ENCODE measurements around the gene FAM227A.
A peak's percentile ranks its signal among the peaks of the same experiment; 100 is the strongest.

Gene FAM227A

DNA sequence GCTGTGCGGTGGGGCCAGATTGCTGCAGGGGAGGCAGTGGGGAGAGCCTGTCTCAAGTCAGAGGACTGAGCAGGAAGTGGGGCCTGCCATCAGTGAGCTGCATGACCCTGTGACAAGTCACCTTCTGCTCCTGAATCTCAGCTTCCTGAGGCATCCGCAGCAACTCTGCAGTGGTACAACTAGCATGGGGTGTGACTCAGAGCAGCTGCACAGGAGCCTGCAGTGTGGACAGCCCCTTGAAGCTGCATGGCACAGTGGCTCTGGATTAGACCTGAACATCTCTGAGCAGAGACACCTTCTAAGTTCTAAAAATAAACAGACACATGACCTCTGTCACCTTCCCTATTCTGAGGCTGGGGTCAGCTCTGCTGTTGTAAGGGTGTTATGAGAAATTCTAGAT, 18.0 kb downstream of the FAM227A start:
- Histone ChIP-seq H3K36me3 (replicated peaks in 1 of 2; ENCODE audit: control insufficient read depth in 2 of 2, insufficient read depth in 2 of 2, low read length in 2 of 2) (peaks cover 29 to 58% of the 10 kb centered on the region in 2 donors), H2BK12ac (ENCODE audit: low read length) (no peak overlapping the region), H3K27ac (replicated peaks; ENCODE audit: low read length) (no peak overlapping the region), H2BK120ac (ENCODE audit: low read depth, low read length) (no peak overlapping the region), H3K4me1 (ENCODE audit: control insufficient read depth in 2 of 2, insufficient read depth in 1 of 2, low read depth in 1 of 2, low read length in 2 of 2) (no peaks in the 10 kb centered on the region), H3K18ac (ENCODE audit: low read length) (no peak overlapping the region), H3K4ac (ENCODE audit: low read length) (no peak overlapping the region), H2AFZ (ENCODE audit: low read length) (no peak overlapping the region), H3K23ac (ENCODE audit: low read depth, low read length, poor library complexity) (no peak overlapping the region), H2AK5ac (ENCODE audit: low read depth, low read length) (no peak overlapping the region), H2BK15ac (ENCODE audit: low read length) (no peak overlapping the region), H4K8ac (ENCODE audit: low read depth, low read length) (no peak overlapping the region), H3K9me3 (replicated peaks in 1 of 2; ENCODE audit: control insufficient read depth in 2 of 2, insufficient read depth in 1 of 2, low read depth in 1 of 2, low read length in 2 of 2) (no peaks in the 10 kb centered on the region), H3K4me3 (ENCODE audit: low read length in 2 of 2) (no peak overlapping the region), H3K79me1 (ENCODE audit: low read depth, low read length) (peaks cover 1% of the 10 kb centered on the region), H3K9ac (ENCODE audit: low read depth, low read length, poor library complexity) (no peak overlapping the region), H3K14ac (ENCODE audit: low read length) (no peak overlapping the region), H3K27me3 (ENCODE audit: control insufficient read depth in 3 of 3, insufficient read depth in 3 of 3, low read depth in 1 of 3, low read length in 3 of 3) (no peaks in the 10 kb centered on the region), H2BK5ac (ENCODE audit: low read length) (no peak overlapping the region), H3K4me2 (ENCODE audit: insufficient read depth, low read length, poor library complexity, severe bottlenecking) (no peak overlapping the region), H4K91ac (ENCODE audit: low read depth, low read length, poor library complexity) (no peak overlapping the region)
- no CpG with 5 or more reads among the region's 2 CpGs for WGBS, 2 donors (ENCODE audit: extremely low coverage in 2 of 2, insufficient read length in 2 of 2, insufficient replicate concordance in 1 of 2)
- no peak for DNase-seq (ENCODE audit: low spot score)

DNA sequence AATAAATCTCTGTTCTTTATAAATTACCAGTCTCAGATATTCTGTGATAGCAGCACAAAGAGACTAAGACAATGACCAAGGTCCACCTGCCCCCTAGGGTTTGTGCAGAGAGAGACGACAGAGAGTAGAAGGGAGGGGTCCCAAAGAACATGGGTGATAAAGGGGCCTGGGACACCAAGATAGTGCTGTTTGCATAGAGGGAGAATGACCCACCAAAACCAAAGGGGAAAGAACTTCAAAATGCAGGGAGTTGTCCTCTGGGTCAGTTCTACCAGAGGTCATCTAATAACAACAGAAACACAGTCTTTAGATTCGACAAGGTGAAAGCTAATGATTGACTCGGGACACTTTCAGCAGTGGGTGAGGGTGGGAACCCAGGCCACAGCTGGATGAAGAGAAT, 23.7 kb downstream of the FAM227A start:
- Histone ChIP-seq H3K36me3 (replicated peaks in 1 of 2; ENCODE audit: control insufficient read depth in 2 of 2, insufficient read depth in 2 of 2, low read length in 2 of 2) (peaks cover 36 to 77% of the 10 kb centered on the region in 2 donors), H2BK12ac (ENCODE audit: low read length) (no peak overlapping the region), H3K4me3 (ENCODE audit: low read length in 2 of 2) (no peak overlapping the region), H3K4me1 (ENCODE audit: control insufficient read depth in 2 of 2, insufficient read depth in 1 of 2, low read depth in 1 of 2, low read length in 2 of 2) (no peaks in the 10 kb centered on the region), H2BK120ac (ENCODE audit: low read depth, low read length) (no peak overlapping the region), H3K27me3 (ENCODE audit: control insufficient read depth in 3 of 3, insufficient read depth in 3 of 3, low read depth in 1 of 3, low read length in 3 of 3) (no peaks in the 10 kb centered on the region), H3K9ac (ENCODE audit: low read depth, low read length, poor library complexity) (peak overlapping the region; percentile 53), H2BK15ac (ENCODE audit: low read length) (no peak overlapping the region), H3K4ac (ENCODE audit: low read length) (no peak overlapping the region), H3K23ac (ENCODE audit: low read depth, low read length, poor library complexity) (no peak overlapping the region), H3K79me1 (ENCODE audit: low read depth, low read length) (no peaks in the 10 kb centered on the region), H2BK5ac (ENCODE audit: low read length) (no peak overlapping the region), H3K4me2 (ENCODE audit: insufficient read depth, low read length, poor library complexity, severe bottlenecking) (no peak overlapping the region), H4K91ac (ENCODE audit: low read depth, low read length, poor library complexity) (no peak overlapping the region), H3K14ac (ENCODE audit: low read length) (no peak overlapping the region), H2AFZ (ENCODE audit: low read length) (no peak overlapping the region), H2AK5ac (ENCODE audit: low read depth, low read length) (no peak overlapping the region), H3K18ac (ENCODE audit: low read length) (no peak overlapping the region), H4K8ac (ENCODE audit: low read depth, low read length) (no peak overlapping the region), H3K9me3 (replicated peaks in 1 of 2; ENCODE audit: control insufficient read depth in 2 of 2, insufficient read depth in 1 of 2, low read depth in 1 of 2, low read length in 2 of 2) (no peaks in the 10 kb centered on the region), H3K27ac (replicated peaks; ENCODE audit: low read length) (no peak overlapping the region)
- DNase-seq (ENCODE audit: low spot score), result no peak
- WGBS, 2 donors (ENCODE audit: extremely low coverage in 2 of 2, insufficient read length in 2 of 2, insufficient replicate concordance in 1 of 2), result no CpG with 5 or more reads among the region's 3 CpGs

DNA sequence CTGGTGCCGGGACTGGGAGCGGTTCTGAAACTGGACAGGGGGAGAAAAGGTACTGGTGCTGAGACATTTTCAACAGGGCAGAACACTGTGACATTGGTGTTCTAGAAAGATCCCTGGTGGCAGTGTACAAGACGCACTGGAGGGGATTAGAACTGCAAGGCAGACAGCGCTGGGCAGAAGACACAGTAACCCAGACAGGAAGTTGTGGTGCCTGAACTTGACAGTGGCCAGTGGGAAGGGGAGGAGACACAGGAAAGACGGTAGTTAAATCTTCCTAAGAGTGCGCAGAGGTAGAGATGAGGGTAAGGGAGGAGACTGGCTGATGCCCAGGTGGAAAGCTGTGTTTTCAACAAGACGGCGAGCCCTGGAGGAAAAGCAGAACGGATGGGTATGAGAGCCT, 24.5 kb downstream of the FAM227A start:
- no peak overlapping the region for H2BK120ac ChIP-seq (ENCODE audit: low read depth, low read length)
- H3K4me2 ChIP-seq (ENCODE audit: insufficient read depth, low read length, poor library complexity, severe bottlenecking), result no peak overlapping the region
- H3K23ac ChIP-seq (ENCODE audit: low read depth, low read length, poor library complexity), result no peak overlapping the region
- no peak overlapping the region for H2BK5ac ChIP-seq (ENCODE audit: low read length)
- no peak overlapping the region for H3K27ac ChIP-seq (replicated peaks; ENCODE audit: low read length)
- H4K91ac ChIP-seq (ENCODE audit: low read depth, low read length, poor library complexity), result no peak overlapping the region
- H2BK15ac ChIP-seq (ENCODE audit: low read length), result no peak overlapping the region
- peaks cover 33 to 71% of the 10 kb centered on the region in 2 donors for H3K36me3 ChIP-seq (replicated peaks in 1 of 2; ENCODE audit: control insufficient read depth in 2 of 2, insufficient read depth in 2 of 2, low read length in 2 of 2)
- H3K9me3 ChIP-seq (replicated peaks in 1 of 2; ENCODE audit: control insufficient read depth in 2 of 2, insufficient read depth in 1 of 2, low read depth in 1 of 2, low read length in 2 of 2), result no peaks in the 10 kb centered on the region
- H2AK5ac ChIP-seq (ENCODE audit: low read depth, low read length), result no peak overlapping the region
- DNase-seq (ENCODE audit: low spot score), result no peak
- no peak overlapping the region for H4K8ac ChIP-seq (ENCODE audit: low read depth, low read length)
- H2BK12ac ChIP-seq (ENCODE audit: low read length), result no peak overlapping the region
- H3K4ac ChIP-seq (ENCODE audit: low read length), result no peak overlapping the region
- no peaks in the 10 kb centered on the region for H3K4me1 ChIP-seq (ENCODE audit: control insufficient read depth in 2 of 2, insufficient read depth in 1 of 2, low read depth in 1 of 2, low read length in 2 of 2)
- no peak overlapping the region for H3K4me3 ChIP-seq (ENCODE audit: low read length in 2 of 2)
- H2AFZ ChIP-seq (ENCODE audit: low read length), result no peak overlapping the region
- WGBS, 2 donors (ENCODE audit: extremely low coverage in 2 of 2, insufficient read length in 2 of 2, insufficient replicate concordance in 1 of 2), result no CpG with 5 or more reads among the region's 9 CpGs
- no peak overlapping the region for H3K14ac ChIP-seq (ENCODE audit: low read length)
- H3K9ac ChIP-seq (ENCODE audit: low read depth, low read length, poor library complexity), result no peak overlapping the region
- no peaks in the 10 kb centered on the region for H3K79me1 ChIP-seq (ENCODE audit: low read depth, low read length)
- H3K27me3 ChIP-seq (ENCODE audit: control insufficient read depth in 3 of 3, insufficient read depth in 3 of 3, low read depth in 1 of 3, low read length in 3 of 3), result no peaks in the 10 kb centered on the region
- H3K18ac ChIP-seq (ENCODE audit: low read length), result no peak overlapping the region

DNA sequence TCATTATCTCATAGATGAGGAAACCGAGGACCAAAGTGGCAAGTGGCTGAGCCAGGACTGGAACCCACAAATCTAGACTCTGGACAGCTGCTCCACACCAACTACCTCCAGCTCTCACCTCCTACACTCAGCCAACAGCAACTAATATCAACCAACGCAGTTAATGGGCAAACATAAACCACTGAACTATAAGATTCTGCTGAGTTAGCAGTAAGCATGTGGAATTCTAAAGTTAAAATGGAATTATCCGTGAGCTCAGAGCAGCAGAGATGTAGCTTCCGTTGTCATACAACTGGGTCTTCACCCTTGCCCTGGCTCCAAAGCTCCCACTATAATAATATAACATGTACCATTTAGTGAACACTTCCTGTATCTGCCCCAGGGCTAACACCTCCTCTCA, 27.1 kb downstream of the FAM227A start:
- Histone ChIP-seq H3K9ac (ENCODE audit: low read depth, low read length, poor library complexity) (no peak overlapping the region), H2AK5ac (ENCODE audit: low read depth, low read length) (no peak overlapping the region), H3K9me3 (replicated peaks in 1 of 2; ENCODE audit: control insufficient read depth in 2 of 2, insufficient read depth in 1 of 2, low read depth in 1 of 2, low read length in 2 of 2) (no peaks in the 10 kb centered on the region), H4K91ac (ENCODE audit: low read depth, low read length, poor library complexity) (no peak overlapping the region), H3K4me2 (ENCODE audit: insufficient read depth, low read length, poor library complexity, severe bottlenecking) (no peak overlapping the region), H3K27ac (replicated peaks; ENCODE audit: low read length) (no peak overlapping the region), H2BK120ac (ENCODE audit: low read depth, low read length) (no peak overlapping the region), H4K8ac (ENCODE audit: low read depth, low read length) (no peak overlapping the region), H3K4me3 (ENCODE audit: low read length in 2 of 2) (no peak overlapping the region), H2AFZ (ENCODE audit: low read length) (no peak overlapping the region), H2BK5ac (ENCODE audit: low read length) (no peak overlapping the region), H3K36me3 (replicated peaks in 1 of 2; ENCODE audit: control insufficient read depth in 2 of 2, insufficient read depth in 2 of 2, low read length in 2 of 2) (peaks cover 26 to 61% of the 10 kb centered on the region in 2 donors), H2BK15ac (ENCODE audit: low read length) (no peak overlapping the region), H3K79me1 (ENCODE audit: low read depth, low read length) (no peaks in the 10 kb centered on the region), H3K4ac (ENCODE audit: low read length) (no peak overlapping the region), H2BK12ac (ENCODE audit: low read length) (no peak overlapping the region), H3K4me1 (ENCODE audit: control insufficient read depth in 2 of 2, insufficient read depth in 1 of 2, low read depth in 1 of 2, low read length in 2 of 2) (peaks cover 0 to 3% of the 10 kb centered on the region in 2 donors), H3K27me3 (ENCODE audit: control insufficient read depth in 3 of 3, insufficient read depth in 3 of 3, low read depth in 1 of 3, low read length in 3 of 3) (no peaks in the 10 kb centered on the region), H3K23ac (ENCODE audit: low read depth, low read length, poor library complexity) (no peak overlapping the region), H3K14ac (ENCODE audit: low read length) (no peak overlapping the region), H3K18ac (ENCODE audit: low read length) (no peak overlapping the region)
- no CpG with 5 or more reads among the region's 4 CpGs for WGBS, 2 donors (ENCODE audit: extremely low coverage in 2 of 2, insufficient read length in 2 of 2, insufficient replicate concordance in 1 of 2)
- no peak for DNase-seq (ENCODE audit: low spot score)
